HepG2 (cell line): Measurements from ENCODE around the gene SLC1A3. TPM values are rescaled to one million over a fixed set of nuclear protein-coding genes. Genes with fewer than 3 reads are reported as not detected.

Experiments
- ATAC-seq: fragments of 200-7000 bp; cut with Tn5 transposase; 3 replicates; pipeline ENCODE4 v1.9.1; 2020; ENCODE audit warnings: mild to moderate bottlenecking, moderate library complexity
- BruUV-seq: library from RNA; stranded (reverse); fragments of 400-500 nt; replicated peaks from 2 replicates; lab custom pipeline; 2021; lab: Mats Ljungman, UMichigan
- CTCF ChIA-PET: fragments of 300-600 bp; formaldehyde crosslinking; extraction: SDS; loops from one replicate; lab custom pipeline; 2021; ENCODE audit warnings: low total read pairs, inconsistent platforms, low intra/inter-chr PET ratio; lab: Yijun Ruan, JAX
- POLR2A ChIA-PET: fragments of 350-600 bp; sonication (Branson Sonifier 250); formaldehyde crosslinking; loops from one replicate; lab custom pipeline; 2020; ENCODE audit warnings: antibody characterized with exemption, inconsistent platforms; lab: Yijun Ruan, JAX
- DNase-seq: peaks from one replicate; pipeline ENCODE4 v3.0.0-alpha.2; 2015; ENCODE audit warnings: low spot score
- FAIRE-seq: peaks from 3 replicates; lab custom pipeline; 2011; peaks lifted over from hg19 to GRCh38; lab: Jason Lieb, UNC
- H2AFZ ChIP-seq: one replicate; pipeline ENCODE4 v1.6.1; 2011; ENCODE audit warnings: low read length, inconsistent platforms
- H3K27ac ChIP-seq: fragments of 300-600 bp; 3 replicates; pipeline ENCODE4 v1.8.0; 2011; ENCODE audit warnings: mixed run types, mild to moderate bottlenecking, mixed read lengths, low read length, inconsistent platforms; ENCODE audit not compliant: insufficient read depth; ENCODE audit errors: extremely low read length
- H3K27me3 ChIP-seq, 2 experiments: fragments of 200-600 bp in 1 of 2; 2 replicates in 1 of 2; 3 replicates in 1 of 2; pipeline versions ENCODE4 v1.6.0 to v1.8.0; 2011; ENCODE audit warnings: low read length in 2 of 2, mild to moderate bottlenecking in 2 of 2, moderate library complexity in 2 of 2, inconsistent platforms in 1 of 2; ENCODE audit not compliant: insufficient read depth in 2 of 2, control insufficient read depth in 1 of 2
- H3K36me3 ChIP-seq, 2 experiments: fragments of 200-600 bp in 1 of 2; replicated peaks in 1 of 2; 2 replicates in 1 of 2; 3 replicates in 1 of 2; pipeline versions ENCODE4 v1.5.1 to v1.8.0; 2011; ENCODE audit warnings: low read length in 2 of 2, inconsistent platforms in 1 of 2; ENCODE audit not compliant: insufficient read depth in 2 of 2, control insufficient read depth in 1 of 2
- H3K4me1 ChIP-seq: 2 replicates; pipeline ENCODE4 v1.5.1; 2012; ENCODE audit warnings: low read length, inconsistent platforms; ENCODE audit not compliant: insufficient read depth
- H3K4me2 ChIP-seq: 2 replicates; pipeline ENCODE4 v1.6.0; 2011; ENCODE audit warnings: low read depth, low read length, inconsistent platforms
- H3K4me3 ChIP-seq, 3 experiments: fragments of 200-600 bp in 1 of 3; sonication (generic), shearing (Covaris generic) in 1 of 3; replicated peaks in 1 of 3; 2 replicates each; pipeline ENCODE4 v1.5.1; 2011 to 2016; ENCODE audit warnings: low read length in 3 of 3, inconsistent platforms in 2 of 3, low read depth in 2 of 3, mild to moderate bottlenecking in 2 of 3, control low read depth in 1 of 3, mixed read lengths in 1 of 3; ENCODE audit not compliant: insufficient read depth in 1 of 3
- H3K79me2 ChIP-seq: one replicate; pipeline ENCODE4 v1.6.1; 2011; ENCODE audit warnings: low read length, inconsistent platforms; ENCODE audit not compliant: insufficient read depth
- H3K9ac ChIP-seq: 2 replicates; pipeline ENCODE4 v1.6.0; 2011; ENCODE audit warnings: mild to moderate bottlenecking, low read depth, low read length, inconsistent platforms; ENCODE audit not compliant: insufficient read depth
- H3K9me3 ChIP-seq: 2 replicates; pipeline ENCODE4 v1.5.1; 2012; ENCODE audit warnings: mild to moderate bottlenecking, low read length
- H4K20me1 ChIP-seq: 2 replicates; pipeline ENCODE4 v1.6.0; 2011; ENCODE audit warnings: inconsistent platforms, mild to moderate bottlenecking, low read length, moderate library complexity; ENCODE audit not compliant: insufficient read depth
- GTF2F1 ChIP-seq: fragments of 150-350 bp; IDR thresholded peaks from 2 replicates; pipeline ENCODE4 v1.6.1; 2014; ENCODE audit warnings: low read length
- KMT2B ChIP-seq: IDR thresholded peaks from 2 replicates; pipeline ENCODE4 v1.6.1; 2016; ENCODE audit warnings: missing genetic modification reagents, missing compliant biosample characterization
- MED8 ChIP-seq: sonication (generic); formaldehyde crosslinking; IDR thresholded peaks from 2 replicates; pipeline ENCODE4 v1.8.1; 2023; ENCODE audit warnings: mild to moderate bottlenecking, missing genetic modification reagents; ENCODE audit not compliant: insufficient replicate concordance
- MLLT10 ChIP-seq: sonication (generic); formaldehyde crosslinking; IDR thresholded peaks from 2 replicates; pipeline ENCODE4 v1.4.0; 2020; ENCODE audit warnings: missing genetic modification reagents
- MTA1 ChIP-seq: sonication (generic); formaldehyde crosslinking; IDR thresholded peaks from 2 replicates; pipeline ENCODE4 v1.4.0; 2020; ENCODE audit warnings: missing genetic modification reagents, mild to moderate bottlenecking, borderline replicate concordance
- RBFOX2 ChIP-seq: fragments of 200-400 bp; formaldehyde crosslinking; IDR thresholded peaks from 2 replicates; pipeline ENCODE4 v1.6.1; 2017; ENCODE audit warnings: low read depth, mild to moderate bottlenecking, low read length
- SALL2 ChIP-seq: sonication (generic); formaldehyde crosslinking; IDR thresholded peaks from 2 replicates; pipeline ENCODE4 v1.8.1; 2023; ENCODE audit warnings: mild to moderate bottlenecking, missing genetic modification reagents, inconsistent platforms
- SP4 ChIP-seq: sonication (generic); formaldehyde crosslinking; IDR thresholded peaks from 2 replicates; pipeline ENCODE4 v1.8.1; 2023; ENCODE audit warnings: mild to moderate bottlenecking, missing genetic modification reagents
- ZBED4 ChIP-seq: sonication (generic); formaldehyde crosslinking; IDR thresholded peaks from 2 replicates; pipeline ENCODE4 v1.4.0; 2020; ENCODE audit warnings: missing genetic modification reagents, borderline replicate concordance
- ZNF431 ChIP-seq: sonication (generic); formaldehyde crosslinking; IDR thresholded peaks from 2 replicates; pipeline ENCODE4 v1.9.0; 2022; ENCODE audit warnings: missing genetic modification reagents, low read depth, mild to moderate bottlenecking, borderline replicate concordance
- ZNF446 ChIP-seq: sonication (generic); formaldehyde crosslinking; IDR thresholded peaks from 2 replicates; pipeline ENCODE4 v1.5.0; 2020; ENCODE audit warnings: mild to moderate bottlenecking, missing genetic modification reagents
- ZSCAN31 ChIP-seq: sonication (generic); formaldehyde crosslinking; IDR thresholded peaks from 2 replicates; pipeline ENCODE4 v1.5.0; 2020; ENCODE audit warnings: low read depth, mild to moderate bottlenecking, missing genetic modification reagents
- WGBS: methylation state at CpG from one replicate; pipeline ENCODE4 v1.1.6; 2017; ENCODE audit warnings: low lambda C conversion rate; 5-methylcytosine and 5-hydroxymethylcytosine counted together
- in situ Hi-C: cut with HindIII; loops from 2 replicates; pipeline ENCODE4 v1.10.0; 2017; ENCODE audit warnings: low pct_unique_long_range_greater_than_20kb; ENCODE audit not compliant: extremely low pct_ligation_motif_present
- intact Hi-C: fragments of 100-400 bp; cut with micrococcal nuclease; formaldehyde crosslinking; loops from one replicate; pipeline ENCODE4 v1.10.0; 2022; ENCODE audit not compliant: unreplicated experiment
- polyA plus RNA-seq, 8 experiments: library from polyadenylated mRNA; depleted of rRNA in 3 of 8; stranded (reverse) in 7 of 8; unstranded in 1 of 8; fragments of >200 nt; fragmentation: Illumina TruSeq in 4 of 8; extraction: Trizol in 4 of 8; gene quantifications; 2 replicates each; pipeline versions ENCODE4 v1.2.1 to v1.2.3, GENCODE V29; 2011 to 2016; ENCODE audit warnings: low read depth in 4 of 8, missing spikeins in 1 of 8, mixed read lengths in 1 of 8; ENCODE audit not compliant: insufficient read depth in 1 of 8
- total RNA-seq, 5 experiments: library from RNA; depleted of rRNA; stranded (reverse); fragments of >200 nt; fragmentation: Illumina TruSeq; extraction: Trizol; gene quantifications; 2 replicates each; pipeline ENCODE4 v1.2.3, GENCODE V29; 2016; ENCODE audit warnings: low read depth in 1 of 5
- TF ChIP-seq, protein P1 (sequence below): sonication (generic); formaldehyde crosslinking; IDR thresholded peaks from 2 replicates; pipeline ENCODE4 v1.8.1; 2022; ENCODE audit warnings: low read depth, mild to moderate bottlenecking, missing genetic modification reagents
- TF ChIP-seq, protein P2 (sequence below): sonication (generic); formaldehyde crosslinking; IDR thresholded peaks from 2 replicates; pipeline ENCODE4 v1.4.0; 2020; ENCODE audit warnings: missing genetic modification reagents
- TF ChIP-seq, protein P3 (sequence below): sonication (generic); formaldehyde crosslinking; conservative IDR thresholded peaks from 2 replicates; pipeline ENCODE4 v1.8.0; 2022; ENCODE audit warnings: missing genetic modification reagents

The SLC1A3 gene
- total and polyA plus RNA-seq, 2 of the 13 experiments (the other 11 are each of a cell fraction or from before 2014, with no cell fraction given): 0.09 TPM; not detected in 1

- no TSS peak for BruUV-seq
- WGBS: 52% methylated on average over 2 of the region's 2 CpGs
- Histone ChIP-seq H3K36me3 (no peaks in the 10 kb centered on the region), H3K4me3 (no peak overlapping the region), H3K27ac (no peak overlapping the region), H3K9me3 (no peaks in the 10 kb centered on the region), H3K4me2 (no peak overlapping the region), H3K79me2 (no peaks in the 10 kb centered on the region), H2AFZ (no peak overlapping the region), H3K27me3 (no peaks in the 10 kb centered on the region; a peak in 1 of 5 replicates), H3K4me1 (no peaks in the 10 kb centered on the region), H4K20me1 (no peaks in the 10 kb centered on the region), H3K9ac (no peak overlapping the region)
- in situ Hi-C loops (loop anchor here (25.0 kb wide), 2 partner anchors 436 to 636 kb away; partner anchors contain the start of gene UGT3A2), intact Hi-C loops (loop anchor here (10.0 kb wide), 1 partner anchor 623 kb away; no protein-coding TSS in a partner anchor)
- DNase-seq (no peak), ATAC-seq (no peak), FAIRE-seq (no peak)
- TF ChIP-seq ZBED4 (CRISPR knock-in tag) (no peak), ZNF446 (no peak), KMT2B (no peak), MTA1 (CRISPR knock-in tag) (no peak), RBFOX2 (no peak), GTF2F1 (no peak), ZNF431 (CRISPR knock-in tag) (no peak), MED8 (CRISPR knock-in tag) (no peak), ZSCAN31 (CRISPR knock-in tag) (no peak), SP4 (CRISPR knock-in tag) (no peak), SALL2 (no peak), MLLT10 (no peak)
- TF ChIP-seq, protein P1, sequence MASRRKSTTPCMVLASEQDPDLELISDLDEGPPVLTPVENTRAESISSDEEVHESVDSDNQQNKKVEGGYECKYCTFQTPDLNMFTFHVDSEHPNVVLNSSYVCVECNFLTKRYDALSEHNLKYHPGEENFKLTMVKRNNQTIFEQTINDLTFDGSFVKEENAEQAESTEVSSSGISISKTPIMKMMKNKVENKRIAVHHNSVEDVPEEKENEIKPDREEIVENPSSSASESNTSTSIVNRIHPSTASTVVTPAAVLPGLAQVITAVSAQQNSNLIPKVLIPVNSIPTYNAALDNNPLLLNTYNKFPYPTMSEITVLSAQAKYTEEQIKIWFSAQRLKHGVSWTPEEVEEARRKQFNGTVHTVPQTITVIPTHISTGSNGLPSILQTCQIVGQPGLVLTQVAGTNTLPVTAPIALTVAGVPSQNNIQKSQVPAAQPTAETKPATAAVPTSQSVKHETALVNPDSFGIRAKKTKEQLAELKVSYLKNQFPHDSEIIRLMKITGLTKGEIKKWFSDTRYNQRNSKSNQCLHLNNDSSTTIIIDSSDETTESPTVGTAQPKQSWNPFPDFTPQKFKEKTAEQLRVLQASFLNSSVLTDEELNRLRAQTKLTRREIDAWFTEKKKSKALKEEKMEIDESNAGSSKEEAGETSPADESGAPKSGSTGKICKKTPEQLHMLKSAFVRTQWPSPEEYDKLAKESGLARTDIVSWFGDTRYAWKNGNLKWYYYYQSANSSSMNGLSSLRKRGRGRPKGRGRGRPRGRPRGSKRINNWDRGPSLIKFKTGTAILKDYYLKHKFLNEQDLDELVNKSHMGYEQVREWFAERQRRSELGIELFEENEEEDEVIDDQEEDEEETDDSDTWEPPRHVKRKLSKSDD (CRISPR knock-in tag): no peak
- TF ChIP-seq, protein P2, sequence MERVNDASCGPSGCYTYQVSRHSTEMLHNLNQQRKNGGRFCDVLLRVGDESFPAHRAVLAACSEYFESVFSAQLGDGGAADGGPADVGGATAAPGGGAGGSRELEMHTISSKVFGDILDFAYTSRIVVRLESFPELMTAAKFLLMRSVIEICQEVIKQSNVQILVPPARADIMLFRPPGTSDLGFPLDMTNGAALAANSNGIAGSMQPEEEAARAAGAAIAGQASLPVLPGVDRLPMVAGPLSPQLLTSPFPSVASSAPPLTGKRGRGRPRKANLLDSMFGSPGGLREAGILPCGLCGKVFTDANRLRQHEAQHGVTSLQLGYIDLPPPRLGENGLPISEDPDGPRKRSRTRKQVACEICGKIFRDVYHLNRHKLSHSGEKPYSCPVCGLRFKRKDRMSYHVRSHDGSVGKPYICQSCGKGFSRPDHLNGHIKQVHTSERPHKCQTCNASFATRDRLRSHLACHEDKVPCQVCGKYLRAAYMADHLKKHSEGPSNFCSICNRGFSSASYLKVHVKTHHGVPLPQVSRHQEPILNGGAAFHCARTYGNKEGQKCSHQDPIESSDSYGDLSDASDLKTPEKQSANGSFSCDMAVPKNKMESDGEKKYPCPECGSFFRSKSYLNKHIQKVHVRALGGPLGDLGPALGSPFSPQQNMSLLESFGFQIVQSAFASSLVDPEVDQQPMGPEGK (CRISPR knock-in tag): no peak
- TF ChIP-seq, protein P3, sequence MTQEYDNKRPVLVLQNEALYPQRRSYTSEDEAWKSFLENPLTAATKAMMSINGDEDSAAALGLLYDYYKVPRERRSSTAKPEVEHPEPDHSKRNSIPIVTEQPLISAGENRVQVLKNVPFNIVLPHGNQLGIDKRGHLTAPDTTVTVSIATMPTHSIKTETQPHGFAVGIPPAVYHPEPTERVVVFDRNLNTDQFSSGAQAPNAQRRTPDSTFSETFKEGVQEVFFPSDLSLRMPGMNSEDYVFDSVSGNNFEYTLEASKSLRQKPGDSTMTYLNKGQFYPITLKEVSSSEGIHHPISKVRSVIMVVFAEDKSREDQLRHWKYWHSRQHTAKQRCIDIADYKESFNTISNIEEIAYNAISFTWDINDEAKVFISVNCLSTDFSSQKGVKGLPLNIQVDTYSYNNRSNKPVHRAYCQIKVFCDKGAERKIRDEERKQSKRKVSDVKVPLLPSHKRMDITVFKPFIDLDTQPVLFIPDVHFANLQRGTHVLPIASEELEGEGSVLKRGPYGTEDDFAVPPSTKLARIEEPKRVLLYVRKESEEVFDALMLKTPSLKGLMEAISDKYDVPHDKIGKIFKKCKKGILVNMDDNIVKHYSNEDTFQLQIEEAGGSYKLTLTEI (CRISPR knock-in tag): no peak
- CTCF ChIA-PET: no interaction called here
- POLR2A ChIA-PET: no interaction called here
These were observed 91.6 kb downstream of the SLC1A3 start for GRCh38 chr5:36698031-36698430.
